Stimulated activated CD4-positive, alpha-beta T cell treated with anti-CD3 and anti-CD28 coated beads, Interleukin-12 subunit alpha, Interleukin-12 subunit beta, amount 100 ng/mL, for 48 hours (primary cell): Measurements from ENCODE around the gene KPNA5.

Experiments used
- DNase-seq, 3 donors: peaks; one replicate each; pipeline ENCODE4 v3.0.0-alpha.2; 2020; ENCODE audit warnings: low read depth in 2 of 3, low spot score in 1 of 3

The KPNA5 gene

GRCh38 chr6:116779573-116780164 is 98.7 kb downstream of the KPNA5 start:
- DNase-seq = no peak

GRCh38 chr6:116783852-116784251 is 102.8 kb downstream of the KPNA5 start:
- no peak for DNase-seq
